Body of pancreas (tissue), 4 donors: ENCODE data around the gene DMBT1.

Experiments used
- POLR2A ChIP-seq, 3 donors: fragments of 450-650 bp; IDR thresholded peaks; one replicate each; pipeline ENCODE4 v1.6.1; 2016; ENCODE audit warnings: antibody characterized with exemption in 3 of 3, mild to moderate bottlenecking in 2 of 3
- TF ChIP-seq, protein P1 (sequence below), 7 experiments: fragments of 450-650 bp in 4 of 7; fragments of 200-600 bp in 3 of 7; sonication (generic) in 3 of 7; IDR thresholded peaks; one replicate each; pipeline ENCODE4 v1.5.1; 2016 to 2019; ENCODE audit warnings: antibody characterized with exemption in 7 of 7

DNA sequence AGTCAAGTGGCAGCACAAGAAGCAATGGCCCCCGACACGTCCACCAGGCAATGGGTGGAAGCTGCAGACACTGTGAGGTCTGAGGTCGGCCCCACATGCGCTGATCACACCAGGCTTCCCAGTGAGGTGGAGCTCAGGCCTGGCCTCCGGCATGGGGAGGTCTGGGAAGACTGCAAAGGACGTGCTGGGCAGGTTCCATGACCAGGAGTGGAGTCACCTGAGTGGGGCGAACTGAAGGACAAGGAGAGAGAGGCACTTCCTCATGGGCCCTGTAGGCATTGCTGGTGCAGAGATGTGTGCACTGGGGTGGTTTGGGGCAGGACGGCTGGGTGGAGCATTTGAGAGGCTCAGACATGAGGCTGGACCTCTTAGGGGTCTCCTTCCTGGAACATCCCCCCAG is 103.9 kb downstream of the DMBT1 start:
- TF ChIP-seq, protein P1, sequence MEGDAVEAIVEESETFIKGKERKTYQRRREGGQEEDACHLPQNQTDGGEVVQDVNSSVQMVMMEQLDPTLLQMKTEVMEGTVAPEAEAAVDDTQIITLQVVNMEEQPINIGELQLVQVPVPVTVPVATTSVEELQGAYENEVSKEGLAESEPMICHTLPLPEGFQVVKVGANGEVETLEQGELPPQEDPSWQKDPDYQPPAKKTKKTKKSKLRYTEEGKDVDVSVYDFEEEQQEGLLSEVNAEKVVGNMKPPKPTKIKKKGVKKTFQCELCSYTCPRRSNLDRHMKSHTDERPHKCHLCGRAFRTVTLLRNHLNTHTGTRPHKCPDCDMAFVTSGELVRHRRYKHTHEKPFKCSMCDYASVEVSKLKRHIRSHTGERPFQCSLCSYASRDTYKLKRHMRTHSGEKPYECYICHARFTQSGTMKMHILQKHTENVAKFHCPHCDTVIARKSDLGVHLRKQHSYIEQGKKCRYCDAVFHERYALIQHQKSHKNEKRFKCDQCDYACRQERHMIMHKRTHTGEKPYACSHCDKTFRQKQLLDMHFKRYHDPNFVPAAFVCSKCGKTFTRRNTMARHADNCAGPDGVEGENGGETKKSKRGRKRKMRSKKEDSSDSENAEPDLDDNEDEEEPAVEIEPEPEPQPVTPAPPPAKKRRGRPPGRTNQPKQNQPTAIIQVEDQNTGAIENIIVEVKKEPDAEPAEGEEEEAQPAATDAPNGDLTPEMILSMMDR (IDR thresholded peaks at IDR 0.05): no peak
- no peak for TF ChIP-seq POLR2A (IDR thresholded peaks at IDR 0.05)
